ENCODE results near the gene LAMA2.

DNA sequence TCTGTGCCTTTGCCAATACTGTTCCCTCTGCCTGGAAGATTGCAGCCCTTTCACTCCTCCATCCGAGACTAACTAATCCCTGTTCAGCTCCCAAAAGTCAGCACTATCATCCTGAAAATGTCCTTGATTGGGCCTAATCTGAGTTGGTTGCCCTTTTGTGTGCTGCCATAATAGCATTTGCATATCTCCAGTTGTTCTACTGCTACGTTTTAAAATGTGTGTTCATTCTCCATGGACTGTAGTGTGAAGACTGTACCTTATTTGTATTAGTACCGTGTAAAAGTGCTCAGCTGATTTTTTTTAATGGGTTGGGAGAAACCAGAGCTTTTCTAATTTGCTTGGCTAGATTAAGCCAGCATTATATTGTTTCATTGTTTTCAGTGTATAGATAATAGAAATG, 401.3 kb downstream of the LAMA2 start:
- TF ChIP-seq CTCF (IDR thresholded peaks at IDR 0.05; ENCODE audit: low read length) (no peak), EZH2phosphoT487 (IDR thresholded peaks at IDR 0.05; ENCODE audit: low read length) (no peak)
